ENCODE measurements around the gene PHF19.

PHF19 gene

GRCh38 chr9:120876842-120877240, at the start of gene PHF19:
TSS of gene PHF19 (minus strand) at chr9:120877188. CDS start at chr9:120874741, 2,447 bp downstream.
- no peak for DNase-seq (ENCODE audit: low read depth in 2 of 2)

- no peak for DNase-seq (ENCODE audit: low read depth in 2 of 2)
These were observed 49.5 kb upstream of the PHF19 start, which contains the start of gene TRAF1 for GRCh38 chr9:120926397-120926928. TSS of gene TRAF1 (minus strand) at chr9:120926796. CDS start at chr9:120926075, 721 bp downstream.

GRCh38 chr9:120925535-120926396, 48.8 kb upstream of the PHF19 start:
- DNase-seq (ENCODE audit: low read depth in 2 of 2) = peak; percentile 78 to 84

GRCh38 chr9:120924698-120925534, 47.9 kb upstream of the PHF19 start:
- no peak for DNase-seq (ENCODE audit: low read depth in 2 of 2)

- no peak for DNase-seq (ENCODE audit: low read depth in 2 of 2)
These were observed 46.8 kb upstream of the PHF19 start for GRCh38 chr9:120923620-120924328.

GRCh38 chr9:120922404-120923195, 45.6 kb upstream of the PHF19 start:
- no peak for DNase-seq (ENCODE audit: low read depth in 2 of 2)

- no peak for DNase-seq (ENCODE audit: low read depth in 2 of 2)
These were observed 44.7 kb upstream of the PHF19 start for GRCh38 chr9:120921661-120922181.

- peak; percentile 45 to 60 for DNase-seq (ENCODE audit: low read depth in 2 of 2)
These were observed 43.8 kb upstream of the PHF19 start for GRCh38 chr9:120920806-120921178.

- no peak for DNase-seq (ENCODE audit: low read depth in 2 of 2)
These were observed 43.1 kb upstream of the PHF19 start for GRCh38 chr9:120919843-120920805.

GRCh38 chr9:120918931-120919842, 42.2 kb upstream of the PHF19 start:
- no peak for DNase-seq (ENCODE audit: low read depth in 2 of 2)

GRCh38 chr9:120917929-120918762, 41.2 kb upstream of the PHF19 start:
- DNase-seq (ENCODE audit: low read depth in 2 of 2) = no peak

GRCh38 chr9:120916991-120917880, 40.2 kb upstream of the PHF19 start:
- no peak for DNase-seq (ENCODE audit: low read depth in 2 of 2)

- no peak for DNase-seq (ENCODE audit: low read depth in 2 of 2)
These were observed 39.6 kb upstream of the PHF19 start for GRCh38 chr9:120916588-120916987.

GRCh38 chr9:120915854-120916470, 39.0 kb upstream of the PHF19 start:
- DNase-seq (ENCODE audit: low read depth in 2 of 2) = no peak

- no peak for DNase-seq (ENCODE audit: low read depth in 2 of 2)
These were observed 38.0 kb upstream of the PHF19 start for GRCh38 chr9:120914953-120915352.

- no peak for DNase-seq (ENCODE audit: low read depth in 2 of 2)
These were observed 37.4 kb upstream of the PHF19 start for GRCh38 chr9:120914396-120914795.
